Fibroblast of gingiva (primary cell): Measurements from ENCODE around the gene SLC29A4.
"Not testable (repeated sequence)": the region's sequence is repeated elsewhere in the genome, so short reads cannot be mapped to it uniquely, and the experiment has no call there.

ENCODE experiments used
- DNase-seq: peaks from one replicate; pipeline ENCODE4 v3.0.0-alpha.2; 2011; ENCODE audit warnings: low read depth

Gene SLC29A4

GRCh38 chr7:5296015-5296610 lies 13.4 kb downstream of the SLC29A4 start:
- no peak for DNase-seq

GRCh38 chr7:5296611-5297226 lies 14.0 kb downstream of the SLC29A4 start:
- no peak for DNase-seq

GRCh38 chr7:5300366-5300765 lies 17.6 kb downstream of the SLC29A4 start:
- no peak for DNase-seq

GRCh38 chr7:5302577-5302976 lies 19.8 kb downstream of the SLC29A4 start:
- no peak for DNase-seq

GRCh38 chr7:5303061-5303460 lies 20.3 kb downstream of the SLC29A4 start:
- no peak for DNase-seq

GRCh38 chr7:5303591-5304505 lies 21.1 kb downstream of the SLC29A4 start:
- DNase-seq, result no peak

- not testable (repeated sequence) for DNase-seq
Measured at GRCh38 chr7:5305050-5305449, 22.3 kb downstream of the SLC29A4 start.

- not testable (repeated sequence) for DNase-seq
Measured at GRCh38 chr7:5307221-5308142, 24.7 kb downstream of the SLC29A4 start.

- no peak for DNase-seq
Measured at GRCh38 chr7:5309146-5309545, 26.4 kb downstream of the SLC29A4 start.

- DNase-seq, result no peak
Measured at GRCh38 chr7:5310822-5311405, 28.2 kb downstream of the SLC29A4 start.

GRCh38 chr7:5312276-5313070 lies 29.7 kb downstream of the SLC29A4 start:
- DNase-seq, result not testable (repeated sequence)

- not testable (repeated sequence) for DNase-seq
Measured at GRCh38 chr7:5313076-5313885, 30.5 kb downstream of the SLC29A4 start.

- DNase-seq, result no peak
Measured at GRCh38 chr7:5314864-5315263, 32.1 kb downstream of the SLC29A4 start.

- no peak for DNase-seq
Measured at GRCh38 chr7:5315761-5316160, 33.0 kb downstream of the SLC29A4 start.

GRCh38 chr7:5318613-5319012 lies 35.9 kb downstream of the SLC29A4 start:
- not testable (repeated sequence) for DNase-seq

- no peak for DNase-seq
Measured at GRCh38 chr7:5320391-5320790, 37.6 kb downstream of the SLC29A4 start.

- no peak for DNase-seq
Measured at GRCh38 chr7:5320802-5321396, 38.2 kb downstream of the SLC29A4 start.

- no peak for DNase-seq
Measured at GRCh38 chr7:5322621-5323410, 40.1 kb downstream of the SLC29A4 start.
